K562 (cell line): Measurements from ENCODE around the gene TNK2. TPM values are rescaled to one million over a fixed set of nuclear protein-coding genes. Genes with fewer than 3 reads are reported as not detected.
A peak's percentile ranks its signal among the peaks of the same experiment; 100 is the strongest.

ENCODE experiments used
- ATAC-seq: fragments of 200-7000 bp; cut with Tn5 transposase; 3 replicates; pipeline ENCODE4 v1.9.1; 2020; ENCODE audit warnings: moderate library complexity
- BruUV-seq: library from RNA; stranded (reverse); fragments of 400-500 nt; replicated peaks from 2 replicates; lab custom pipeline; 2021; lab: Mats Ljungman, UMichigan
- CTCF ChIA-PET: fragments of 300-600 bp; formaldehyde crosslinking; extraction: SDS; loops from one replicate; lab custom pipeline; 2021; ENCODE audit warnings: low intra/inter-chr PET ratio; lab: Yijun Ruan, JAX
- POLR2A ChIA-PET: fragments of 300-600, 350-650 bp; sonication (Branson Sonifier 250); formaldehyde crosslinking; extraction: SDS; loops from one replicate; lab custom pipeline; 2021; ENCODE audit warnings: antibody characterized with exemption, inconsistent platforms; lab: Yijun Ruan, JAX
- DNase-seq, 4 experiments: peaks; one replicate each; pipeline versions ENCODE4 v3.0.0 to v3.0.0-alpha.2; 2011 to 2018; ENCODE audit warnings: low spot score in 3 of 4, mixed read lengths in 3 of 4; ENCODE audit errors: extremely low read depth in 1 of 4
- FAIRE-seq: peaks from 2 replicates; lab custom pipeline; 2011; peaks lifted over from hg19 to GRCh38; lab: Jason Lieb, UNC
- H2AFZ ChIP-seq: 2 replicates; pipeline ENCODE4 v1.6.0; 2011; ENCODE audit warnings: low read depth, low read length, control low read depth, inconsistent platforms
- H3K27ac ChIP-seq: fragments of 200-600 bp; 3 replicates; pipeline ENCODE4 v1.8.0; 2011; ENCODE audit warnings: low read depth, mild to moderate bottlenecking, control low read depth, inconsistent platforms, low read length, moderate library complexity, mixed read lengths; ENCODE audit errors: extremely low read depth
- H3K27me3 ChIP-seq, 2 experiments: fragments of 300-600 bp in 1 of 2; 2 replicates in 1 of 2; 3 replicates in 1 of 2; pipeline versions ENCODE4 v1.6.0 to v1.8.0; 2011; ENCODE audit warnings: inconsistent platforms in 2 of 2, low read length in 2 of 2, mild to moderate bottlenecking in 1 of 2, mixed read lengths in 1 of 2, moderate library complexity in 1 of 2; ENCODE audit not compliant: control insufficient read depth in 2 of 2, insufficient read depth in 2 of 2
- H3K36me3 ChIP-seq: fragments of 300-600 bp; 3 replicates; pipeline ENCODE4 v1.8.0; 2011; ENCODE audit warnings: mild to moderate bottlenecking, low read length, inconsistent platforms; ENCODE audit not compliant: control insufficient read depth, insufficient read depth
- H3K4me1 ChIP-seq, 2 experiments: fragments of 200-600 bp in 1 of 2; replicated peaks in 1 of 2; 2 replicates in 1 of 2; 3 replicates in 1 of 2; pipeline versions ENCODE4 v1.5.1 to v1.8.0; 2011; ENCODE audit warnings: inconsistent platforms in 2 of 2, low read length in 2 of 2, mild to moderate bottlenecking in 1 of 2, mixed read lengths in 1 of 2, moderate library complexity in 1 of 2; ENCODE audit not compliant: control insufficient read depth in 2 of 2, insufficient read depth in 2 of 2
- H3K4me2 ChIP-seq: 2 replicates; pipeline ENCODE4 v1.6.1; 2011; ENCODE audit warnings: low read length, control low read depth, inconsistent platforms, mixed read lengths; ENCODE audit not compliant: insufficient read depth
- H3K4me3 ChIP-seq: fragments of 200-600 bp; sonication (generic), shearing (Covaris generic); 2 replicates; pipeline ENCODE4 v1.5.1; 2016; ENCODE audit warnings: control low read depth, inconsistent platforms
- H3K79me2 ChIP-seq: fragments of 200-600 bp; 3 replicates; pipeline ENCODE4 v1.8.0; 2011; ENCODE audit warnings: low read length, inconsistent platforms; ENCODE audit not compliant: control insufficient read depth, insufficient read depth
- H3K9ac ChIP-seq, 2 experiments: 2 replicates each; pipeline versions ENCODE4 v1.6.0 to v1.6.1; 2011; ENCODE audit warnings: low read depth in 2 of 2, low read length in 2 of 2, control low read depth in 1 of 2, inconsistent platforms in 1 of 2, mild to moderate bottlenecking in 1 of 2, mixed read lengths in 1 of 2; ENCODE audit not compliant: insufficient read depth in 1 of 2
- H3K9me1 ChIP-seq: one replicate; pipeline ENCODE4 v1.6.0; 2011; ENCODE audit warnings: inconsistent platforms, mild to moderate bottlenecking, low read length, moderate library complexity; ENCODE audit not compliant: control insufficient read depth, insufficient read depth
- H3K9me3 ChIP-seq: replicated peaks from 2 replicates; pipeline ENCODE4 v1.5.1; 2011; ENCODE audit warnings: low read depth, low read length, inconsistent platforms; ENCODE audit not compliant: control insufficient read depth, insufficient read depth
- H4K20me1 ChIP-seq: replicated peaks from 2 replicates; pipeline ENCODE4 v1.6.1; 2011; ENCODE audit warnings: low read length, inconsistent platforms, mixed read lengths; ENCODE audit not compliant: control insufficient read depth, insufficient read depth
- HOMEZ ChIP-seq: fragments of 250-450 bp; sonication (Bioruptor Pico); IDR thresholded peaks from 2 replicates; pipeline ENCODE4 v1.4.0; 2020; ENCODE audit warnings: mild to moderate bottlenecking, moderate library complexity
- KDM1A ChIP-seq, 2 experiments: fragments of 450-650 bp; IDR thresholded peaks; 2 replicates each; pipeline ENCODE4 v1.6.1; 2016; ENCODE audit warnings: mild to moderate bottlenecking in 2 of 2
- MGA ChIP-seq: fragments of 450-650 bp; IDR thresholded peaks from 2 replicates; pipeline ENCODE4 v1.6.1; 2016; ENCODE audit warnings: mild to moderate bottlenecking, moderate library complexity
- WGBS: fragments of 100-300 bp; shearing (Covaris generic); methylation state at CpG from one replicate; pipeline ENCODE4 v1.1.6; 2016; ENCODE audit warnings: low coverage, mixed read lengths; ENCODE audit not compliant: insufficient coverage; ENCODE audit errors: missing lambda C conversion rate; 5-methylcytosine and 5-hydroxymethylcytosine counted together
- in situ Hi-C: fragments of 300-500 bp; cut with MboI; formaldehyde crosslinking; loops from 4 replicates; pipeline ENCODE4 v1.15.0; 2018; ENCODE audit warnings: inconsistent platforms, mixed read lengths
- intact Hi-C: fragments of 100-400 bp; cut with micrococcal nuclease; formaldehyde crosslinking; loops from 2 replicates; pipeline ENCODE4 v1.14.2; 2022
- polyA plus RNA-seq, 8 experiments: library from polyadenylated mRNA; depleted of rRNA in 4 of 8; stranded (reverse) in 5 of 8; unstranded in 3 of 8; fragments of >200 nt; fragmentation: Nextera tagmentation in 2 of 8; fragmentation: Illumina TruSeq in 1 of 8; extraction: Ambion mirVana in 2 of 8; extraction: Trizol in 1 of 8; gene quantifications; 2 replicates each; pipeline versions ENCODE4 v1.2.1 to v1.2.3, GENCODE V29; 2011 to 2014; ENCODE audit warnings: inconsistent platforms in 1 of 8, missing spikeins in 1 of 8
- total RNA-seq, 7 experiments: library from RNA; depleted of rRNA in 6 of 7; stranded (reverse); fragments of >200 nt in 6 of 7; fragmentation: Illumina TruSeq in 2 of 7; extraction: Trizol in 2 of 7; gene quantifications; 2 replicates each; pipeline versions ENCODE4 v1.2.1 to v1.2.3, GENCODE V29; 2011 to 2021; ENCODE audit warnings: low replicate concordance in 1 of 7
- TF ChIP-seq, protein P1 (sequence below): fragments of 450-650 bp; IDR thresholded peaks from 2 replicates; pipeline ENCODE4 v1.6.1; 2016; ENCODE audit warnings: antibody characterized with exemption

The TNK2 gene
- total and polyA plus RNA-seq, 9 of the 15 experiments (the other 6 are each of a cell fraction or from before 2014, with no cell fraction given) = 0.03 to 33.8 (median 6.5) TPM

DNA sequence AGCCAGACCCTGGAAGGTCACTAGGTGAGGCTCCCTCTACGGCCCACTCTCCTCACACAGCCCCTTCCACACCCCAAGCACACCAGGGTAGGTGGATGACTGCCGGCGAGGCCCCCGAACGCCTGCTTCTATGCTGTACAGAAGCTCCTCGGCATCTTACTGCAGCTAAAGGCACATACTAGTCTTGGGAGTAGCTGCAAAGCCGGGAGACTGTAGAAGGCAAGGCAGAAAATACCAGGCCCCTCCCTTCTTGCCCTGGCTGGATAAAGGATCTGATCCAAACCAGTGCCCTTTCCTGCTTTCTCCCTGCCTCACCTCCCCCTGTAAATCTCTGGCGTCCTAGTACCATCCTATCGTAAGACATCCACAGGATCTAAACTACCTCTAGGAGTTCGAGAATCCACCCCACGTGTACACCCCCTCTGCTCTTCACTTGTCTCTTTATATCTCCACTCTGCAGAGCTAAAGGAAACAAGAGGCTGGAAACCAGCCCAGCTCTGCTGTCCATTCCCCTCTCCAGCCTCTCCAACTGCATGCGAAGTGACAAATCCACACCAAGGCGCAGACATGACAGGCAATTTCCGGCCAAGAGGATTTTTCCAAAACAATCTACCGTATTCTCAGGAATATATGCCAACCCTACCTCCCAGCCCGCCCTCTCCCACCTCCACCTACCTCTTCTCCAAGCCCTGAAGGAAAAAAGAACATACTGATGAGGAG is 11.8 kb downstream of the TNK2 start:
- ChIA-PET POLR2A (interaction anchor here (0.6 to 1.3 kb wide), 4 partner anchors 9 to 106 kb away, joined by 3 to 5 read pairs (median 3); no protein-coding TSS in a partner anchor), CTCF (interaction anchor here (1.5 to 4.3 kb wide), 2 partner anchors 18 to 35 kb away, joined by 5 to 59 read pairs; no protein-coding TSS in a partner anchor)
- intact Hi-C loops (loop anchor here (1.0 kb wide), 1 partner anchor 12 kb away; the partner anchor contains the start of gene TNK2), in situ Hi-C loops (loop anchor here (25.0 kb wide), 1 partner anchor 616 kb away; the partner anchor contains the start of genes RNF168 and SMCO1)
- DNase-seq = peak; percentile 43 to 76 (median 53)
- peak overlapping the region; percentile 80 for H3K4me2 ChIP-seq
- 7% methylated on average over 15 of the region's 16 CpGs for WGBS
- ATAC-seq = peak; percentile 21
- H3K27me3 ChIP-seq = no peaks in the 10 kb centered on the region
- peak; percentile 90 for FAIRE-seq
- H3K36me3 ChIP-seq = no peaks in the 10 kb centered on the region
- BruUV-seq = no TSS peak
- H3K9me3 ChIP-seq = no peaks in the 10 kb centered on the region
- H3K27ac ChIP-seq = peak overlapping the region; percentile 69
- peaks cover 5% of the 10 kb centered on the region; the same call in 1 of the 3 replicates for H3K79me2 ChIP-seq
- H4K20me1 ChIP-seq = peaks cover 3% of the 10 kb centered on the region; the same call in 1 of the 2 replicates
- peak overlapping the region; percentile 82 for H2AFZ ChIP-seq
- peaks cover 5% of the 10 kb centered on the region for H3K9me1 ChIP-seq
- peak overlapping the region; percentile 63 to 88 for H3K9ac ChIP-seq
- peak overlapping the region; percentile 59 for H3K4me3 ChIP-seq
- H3K4me1 ChIP-seq = peaks cover 22 to 66% of the 10 kb centered on the region in 2 experiments
- peak; percentile 11; the same call in 1 of the 2 replicates for TF ChIP-seq MGA
- TF ChIP-seq, protein P1, sequence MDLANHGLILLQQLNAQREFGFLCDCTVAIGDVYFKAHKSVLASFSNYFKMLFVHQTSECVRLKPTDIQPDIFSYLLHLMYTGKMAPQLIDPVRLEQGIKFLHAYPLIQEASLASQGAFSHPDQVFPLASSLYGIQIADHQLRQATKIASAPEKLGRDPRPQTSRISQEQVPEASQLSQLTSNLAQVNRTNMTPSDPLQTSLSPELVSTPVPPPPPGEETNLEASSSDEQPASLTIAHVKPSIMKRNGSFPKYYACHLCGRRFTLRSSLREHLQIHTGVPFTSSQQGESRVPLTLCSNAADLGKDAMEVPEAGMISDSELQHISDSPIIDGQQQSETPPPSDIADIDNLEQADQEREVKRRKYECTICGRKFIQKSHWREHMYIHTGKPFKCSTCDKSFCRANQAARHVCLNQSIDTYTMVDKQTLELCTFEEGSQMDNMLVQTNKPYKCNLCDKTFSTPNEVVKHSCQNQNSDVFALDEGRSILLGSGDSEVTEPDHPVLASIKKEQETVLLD = 0 out of 2 replicates have a peak, but pooled peaks have one; percentile 5
- no peak for TF ChIP-seq HOMEZ
- TF ChIP-seq KDM1A (IDR thresholded peaks at IDR 0.05) = peak; percentile 33 to 42; a peak in 3 of 4 replicates
